HEK293 (cell line): ENCODE data around the gene C2CD2.

ENCODE experiments used
- CTCF ChIA-PET: fragments of 350-600 bp; formaldehyde crosslinking; extraction: SDS; loops from one replicate; lab custom pipeline; 2021; ENCODE audit warnings: antibody characterized with exemption; lab: Yijun Ruan, JAX
- POLR2A ChIA-PET: fragments of 300-600 bp; formaldehyde crosslinking; extraction: SDS; loops from one replicate; lab custom pipeline; 2020; ENCODE audit warnings: antibody characterized with exemption, inconsistent platforms; lab: Yijun Ruan, JAX
- H3K27ac ChIP-seq: fragments of 200-500 bp; sonication (Bioruptor generic); 2 replicates; pipeline ENCODE4 v1.5.1; 2014; ENCODE audit warnings: low read depth, low read length, control low read depth, inconsistent platforms; ENCODE audit errors: extremely low read depth
- H3K36me3 ChIP-seq, 2 experiments: fragments of 200-500 bp in 1 of 2; sonication (Bioruptor generic) in 1 of 2; 1 replicate in 1 of 2; 2 replicates in 1 of 2; pipeline ENCODE4 v1.5.1; 2014 to 2017; ENCODE audit warnings: inconsistent platforms in 2 of 2, low read length in 2 of 2; ENCODE audit not compliant: control insufficient read depth in 2 of 2, insufficient read depth in 1 of 2
- H3K4me1 ChIP-seq: fragments of 200-500 bp; sonication (Bioruptor generic); 2 replicates; pipeline ENCODE4 v1.5.1; 2014; ENCODE audit warnings: mild to moderate bottlenecking, low read length, inconsistent platforms; ENCODE audit not compliant: control insufficient read depth, insufficient read depth
- H3K4me3 ChIP-seq: 2 replicates; pipeline ENCODE4 v1.5.1; 2011; ENCODE audit warnings: low read depth, mild to moderate bottlenecking, control low read depth, low read length, moderate library complexity
- H3K9me3 ChIP-seq: fragments of 200-500 bp; sonication (Bioruptor generic); 2 replicates; pipeline ENCODE4 v1.5.1; 2014; ENCODE audit warnings: low read depth, low read length, inconsistent platforms; ENCODE audit not compliant: control insufficient read depth, insufficient read depth
- GLI2 ChIP-seq: fragments of 450-650 bp; formaldehyde crosslinking; IDR thresholded peaks from 2 replicates; pipeline ENCODE4; 2017; ENCODE audit warnings: missing biosample characterization, missing genetic modification characterization, low read depth, borderline replicate concordance
- IKZF3 ChIP-seq: fragments of 450-650 bp; IDR thresholded peaks from 2 replicates; pipeline ENCODE4 v1.5.0; 2018; ENCODE audit warnings: missing biosample characterization, mild to moderate bottlenecking, missing genetic modification characterization, moderate library complexity
- KLF1 ChIP-seq: fragments of 450-650 bp; formaldehyde crosslinking; IDR thresholded peaks from 2 replicates; pipeline ENCODE4 v1.5.1; 2016; ENCODE audit warnings: missing biosample characterization, missing genetic modification characterization
- KLF7 ChIP-seq: fragments of 450-650 bp; formaldehyde crosslinking; IDR thresholded peaks from 2 replicates; pipeline ENCODE4 v1.5.1; 2016; ENCODE audit warnings: missing biosample characterization, missing genetic modification characterization, borderline replicate concordance
- KLF9 ChIP-seq: fragments of 450-650 bp; formaldehyde crosslinking; IDR thresholded peaks from 2 replicates; pipeline ENCODE4 v1.5.1; 2016; ENCODE audit warnings: missing biosample characterization, missing genetic modification characterization, low read depth
- SETDB1 ChIP-seq: IDR thresholded peaks from one replicate; pipeline ENCODE4 v1.6.1; 2017; ENCODE audit warnings: mild to moderate bottlenecking, low read length, moderate library complexity, mixed read lengths; ENCODE audit not compliant: insufficient read length
- TCF7L2 ChIP-seq: IDR thresholded peaks from 2 replicates; pipeline ENCODE4 v1.6.1; 2011; ENCODE audit warnings: low read depth, mild to moderate bottlenecking, inconsistent platforms, low read length, moderate library complexity, borderline replicate concordance
- ZBTB21 ChIP-seq: fragments of 450-650 bp; formaldehyde crosslinking; IDR thresholded peaks from 2 replicates; pipeline ENCODE4 v1.5.1; 2017; ENCODE audit warnings: missing biosample characterization, missing genetic modification characterization
- ZFP69B ChIP-seq: fragments of 450-650 bp; formaldehyde crosslinking; IDR thresholded peaks from 2 replicates; pipeline ENCODE4 v1.5.1; 2016; ENCODE audit warnings: missing biosample characterization, missing genetic modification characterization
- ZNF10 ChIP-seq: fragments of 450-650 bp; formaldehyde crosslinking; IDR thresholded peaks from 2 replicates; pipeline ENCODE4 v1.5.1; 2017; ENCODE audit warnings: missing biosample characterization, missing genetic modification characterization
- ZNF174 ChIP-seq: fragments of 450-650 bp; formaldehyde crosslinking; IDR thresholded peaks from 2 replicates; pipeline ENCODE4 v1.5.0; 2017; ENCODE audit warnings: missing biosample characterization, mild to moderate bottlenecking, missing genetic modification characterization
- ZNF175 ChIP-seq: fragments of 450-650 bp; formaldehyde crosslinking; IDR thresholded peaks from 2 replicates; pipeline ENCODE4 v1.5.1; 2016; ENCODE audit warnings: missing biosample characterization, missing genetic modification characterization
- ZNF211 ChIP-seq: fragments of 450-650 bp; formaldehyde crosslinking; IDR thresholded peaks from 2 replicates; pipeline ENCODE4 v1.5.1; 2016; ENCODE audit warnings: low read depth, missing biosample characterization, missing genetic modification characterization
- ZNF324 ChIP-seq: fragments of 450-650 bp; formaldehyde crosslinking; IDR thresholded peaks from 2 replicates; pipeline ENCODE4 v1.5.1; 2016; ENCODE audit warnings: missing biosample characterization, missing genetic modification characterization
- ZNF354C ChIP-seq: fragments of 450-650 bp; formaldehyde crosslinking; IDR thresholded peaks from 2 replicates; pipeline ENCODE4 v1.5.1; 2016; ENCODE audit warnings: missing biosample characterization, missing genetic modification characterization, low read depth, borderline replicate concordance
- ZNF549 ChIP-seq: fragments of 450-650 bp; IDR thresholded peaks from 2 replicates; pipeline ENCODE4 v1.5.1; 2018; ENCODE audit warnings: missing biosample characterization, missing genetic modification characterization, mild to moderate bottlenecking, inconsistent platforms, moderate library complexity
- ZNF571 ChIP-seq: fragments of 450-650 bp; formaldehyde crosslinking; IDR thresholded peaks from 2 replicates; pipeline ENCODE4 v1.5.0; 2017; ENCODE audit warnings: missing biosample characterization, missing genetic modification characterization
- ZNF600 ChIP-seq: fragments of 450-650 bp; formaldehyde crosslinking; IDR thresholded peaks from 2 replicates; pipeline ENCODE4 v1.5.1; 2016; ENCODE audit warnings: missing biosample characterization, missing genetic modification characterization
- ZNF76 ChIP-seq: fragments of 450-650 bp; formaldehyde crosslinking; IDR thresholded peaks from 2 replicates; pipeline ENCODE4; 2016; ENCODE audit warnings: low read depth, missing biosample characterization, missing genetic modification characterization, borderline replicate concordance
- TF ChIP-seq, protein P1 (sequence below): fragments of 450-650 bp; formaldehyde crosslinking; IDR thresholded peaks from 2 replicates; pipeline ENCODE4 v1.5.1; 2017; ENCODE audit warnings: missing biosample characterization, missing genetic modification characterization
- TF ChIP-seq, protein P2 (sequence below): fragments of 450-650 bp; formaldehyde crosslinking; IDR thresholded peaks from 2 replicates; pipeline ENCODE4 v1.5.1; 2016; ENCODE audit warnings: missing biosample characterization, missing genetic modification characterization, borderline replicate concordance

The C2CD2 gene

DNA sequence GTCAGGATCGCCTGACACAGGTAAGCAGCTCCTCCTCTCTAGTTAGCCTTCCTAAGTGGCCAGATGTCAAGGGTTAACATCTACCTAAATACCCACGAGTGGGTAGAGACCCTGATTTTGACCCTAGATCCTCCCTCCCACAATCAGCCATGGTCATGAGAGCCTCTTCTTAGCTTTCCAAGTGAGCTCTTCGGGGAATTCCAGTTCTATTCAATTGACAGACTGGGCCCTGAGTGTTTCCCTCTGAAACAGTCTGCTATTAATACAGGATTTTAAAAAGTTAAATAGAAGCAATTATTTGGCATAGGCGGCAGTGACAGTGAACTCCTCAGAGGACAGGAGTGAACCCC is 28.1 kb downstream of the C2CD2 start:
- POLR2A ChIA-PET, result interaction anchor here (1.5 kb wide), 1 partner anchor 17 kb away, joined by 4 read pairs; no protein-coding TSS in a partner anchor
- no peak overlapping the region for H3K4me3 ChIP-seq
- H3K27ac ChIP-seq, result no peak overlapping the region
- no peaks in the 10 kb centered on the region for H3K36me3 ChIP-seq
- no peak for TF ChIP-seq ZNF211 (tag by site-specific recombination)
- TF ChIP-seq KLF1 (tag by site-specific recombination), result no peak
- no peak for TF ChIP-seq ZNF324
- TF ChIP-seq, protein P1, sequence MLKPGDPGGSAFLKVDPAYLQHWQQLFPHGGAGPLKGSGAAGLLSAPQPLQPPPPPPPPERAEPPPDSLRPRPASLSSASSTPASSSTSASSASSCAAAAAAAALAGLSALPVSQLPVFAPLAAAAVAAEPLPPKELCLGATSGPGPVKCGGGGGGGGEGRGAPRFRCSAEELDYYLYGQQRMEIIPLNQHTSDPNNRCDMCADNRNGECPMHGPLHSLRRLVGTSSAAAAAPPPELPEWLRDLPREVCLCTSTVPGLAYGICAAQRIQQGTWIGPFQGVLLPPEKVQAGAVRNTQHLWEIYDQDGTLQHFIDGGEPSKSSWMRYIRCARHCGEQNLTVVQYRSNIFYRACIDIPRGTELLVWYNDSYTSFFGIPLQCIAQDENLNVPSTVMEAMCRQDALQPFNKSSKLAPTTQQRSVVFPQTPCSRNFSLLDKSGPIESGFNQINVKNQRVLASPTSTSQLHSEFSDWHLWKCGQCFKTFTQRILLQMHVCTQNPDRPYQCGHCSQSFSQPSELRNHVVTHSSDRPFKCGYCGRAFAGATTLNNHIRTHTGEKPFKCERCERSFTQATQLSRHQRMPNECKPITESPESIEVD (tag by site-specific recombination), result no peak
- TF ChIP-seq ZNF354C (tag by site-specific recombination), result no peak
- H3K9me3 ChIP-seq, result no peaks in the 10 kb centered on the region
- CTCF ChIA-PET, result interaction anchor here (0.6 to 0.7 kb wide), 2 partner anchors 9 to 46 kb away, joined by 4 to 6 read pairs; no protein-coding TSS in a partner anchor
- H3K4me1 ChIP-seq, result no peaks in the 10 kb centered on the region

DNA sequence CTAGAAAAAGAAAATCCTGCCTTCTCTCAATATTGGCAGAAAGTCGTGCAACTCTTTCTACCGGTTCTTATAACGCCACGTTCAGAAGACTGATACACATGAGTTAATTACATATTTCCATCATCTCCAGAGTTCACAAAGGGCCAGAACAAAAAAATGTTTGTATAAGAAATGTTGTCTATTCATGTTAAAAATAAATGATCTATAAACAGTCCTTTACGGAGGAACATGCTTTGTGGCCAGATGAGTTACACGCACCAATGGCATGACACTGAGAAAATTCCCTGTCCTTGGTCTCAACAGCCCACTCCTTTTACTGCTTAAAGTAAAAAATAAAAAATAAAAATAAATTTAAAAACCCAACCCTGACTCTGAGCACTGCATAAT is 29.5 kb downstream of the C2CD2 start:
- H3K9me3 ChIP-seq, result no peaks in the 10 kb centered on the region
- no peak for TF ChIP-seq ZNF174 (tag by site-specific recombination)
- no peak for TF ChIP-seq IKZF3 (tag by site-specific recombination)
- no peak for TF ChIP-seq ZBTB21
- no peak for TF ChIP-seq ZNF571
- no peak for TF ChIP-seq SETDB1
- no peak for TF ChIP-seq ZNF10
- TF ChIP-seq ZNF549 (tag by site-specific recombination), result no peak
- no peak for TF ChIP-seq ZNF76 (tag by site-specific recombination)
- no peak for TF ChIP-seq KLF7
- no peak for TF ChIP-seq KLF9
- TF ChIP-seq GLI2 (tag by site-specific recombination), result no peak
- TF ChIP-seq ZNF175, result no peak
- no peak for TF ChIP-seq TCF7L2
- TF ChIP-seq ZFP69B (tag by site-specific recombination), result no peak
- TF ChIP-seq ZNF600 (tag by site-specific recombination), result no peak
- TF ChIP-seq, protein P2, sequence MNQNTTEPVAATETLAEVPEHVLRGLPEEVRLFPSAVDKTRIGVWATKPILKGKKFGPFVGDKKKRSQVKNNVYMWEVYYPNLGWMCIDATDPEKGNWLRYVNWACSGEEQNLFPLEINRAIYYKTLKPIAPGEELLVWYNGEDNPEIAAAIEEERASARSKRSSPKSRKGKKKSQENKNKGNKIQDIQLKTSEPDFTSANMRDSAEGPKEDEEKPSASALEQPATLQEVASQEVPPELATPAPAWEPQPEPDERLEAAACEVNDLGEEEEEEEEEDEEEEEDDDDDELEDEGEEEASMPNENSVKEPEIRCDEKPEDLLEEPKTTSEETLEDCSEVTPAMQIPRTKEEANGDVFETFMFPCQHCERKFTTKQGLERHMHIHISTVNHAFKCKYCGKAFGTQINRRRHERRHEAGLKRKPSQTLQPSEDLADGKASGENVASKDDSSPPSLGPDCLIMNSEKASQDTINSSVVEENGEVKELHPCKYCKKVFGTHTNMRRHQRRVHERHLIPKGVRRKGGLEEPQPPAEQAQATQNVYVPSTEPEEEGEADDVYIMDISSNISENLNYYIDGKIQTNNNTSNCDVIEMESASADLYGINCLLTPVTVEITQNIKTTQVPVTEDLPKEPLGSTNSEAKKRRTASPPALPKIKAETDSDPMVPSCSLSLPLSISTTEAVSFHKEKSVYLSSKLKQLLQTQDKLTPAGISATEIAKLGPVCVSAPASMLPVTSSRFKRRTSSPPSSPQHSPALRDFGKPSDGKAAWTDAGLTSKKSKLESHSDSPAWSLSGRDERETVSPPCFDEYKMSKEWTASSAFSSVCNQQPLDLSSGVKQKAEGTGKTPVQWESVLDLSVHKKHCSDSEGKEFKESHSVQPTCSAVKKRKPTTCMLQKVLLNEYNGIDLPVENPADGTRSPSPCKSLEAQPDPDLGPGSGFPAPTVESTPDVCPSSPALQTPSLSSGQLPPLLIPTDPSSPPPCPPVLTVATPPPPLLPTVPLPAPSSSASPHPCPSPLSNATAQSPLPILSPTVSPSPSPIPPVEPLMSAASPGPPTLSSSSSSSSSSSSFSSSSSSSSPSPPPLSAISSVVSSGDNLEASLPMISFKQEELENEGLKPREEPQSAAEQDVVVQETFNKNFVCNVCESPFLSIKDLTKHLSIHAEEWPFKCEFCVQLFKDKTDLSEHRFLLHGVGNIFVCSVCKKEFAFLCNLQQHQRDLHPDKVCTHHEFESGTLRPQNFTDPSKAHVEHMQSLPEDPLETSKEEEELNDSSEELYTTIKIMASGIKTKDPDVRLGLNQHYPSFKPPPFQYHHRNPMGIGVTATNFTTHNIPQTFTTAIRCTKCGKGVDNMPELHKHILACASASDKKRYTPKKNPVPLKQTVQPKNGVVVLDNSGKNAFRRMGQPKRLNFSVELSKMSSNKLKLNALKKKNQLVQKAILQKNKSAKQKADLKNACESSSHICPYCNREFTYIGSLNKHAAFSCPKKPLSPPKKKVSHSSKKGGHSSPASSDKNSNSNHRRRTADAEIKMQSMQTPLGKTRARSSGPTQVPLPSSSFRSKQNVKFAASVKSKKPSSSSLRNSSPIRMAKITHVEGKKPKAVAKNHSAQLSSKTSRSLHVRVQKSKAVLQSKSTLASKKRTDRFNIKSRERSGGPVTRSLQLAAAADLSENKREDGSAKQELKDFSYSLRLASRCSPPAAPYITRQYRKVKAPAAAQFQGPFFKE (tag by site-specific recombination), result no peak
- ChIA-PET CTCF (interaction anchor here (0.6 to 1.0 kb wide), 3 partner anchors 11 to 192 kb away, joined by 3 read pairs; no protein-coding TSS in a partner anchor), POLR2A (no interaction called here)
- H3K4me1 ChIP-seq, result no peaks in the 10 kb centered on the region
- H3K27ac ChIP-seq, result no peak overlapping the region
- H3K4me3 ChIP-seq, result no peak overlapping the region
- no peaks in the 10 kb centered on the region for H3K36me3 ChIP-seq
